PC-3 (cell line): ENCODE measurements around the gene SRPX2. TPM values are rescaled to one million over a fixed set of nuclear protein-coding genes. Genes with fewer than 3 reads are reported as not detected.
A peak's percentile ranks its signal among the peaks of the same experiment; 100 is the strongest.

Experiments
- ATAC-seq: fragments of 200-7000 bp; cut with Tn5 transposase; 2 replicates; pipeline ENCODE4 v1.9.1; 2020; ENCODE audit warnings: mild to moderate bottlenecking, moderate library complexity
- BruUV-seq: library from RNA; stranded (reverse); fragments of 400-500 nt; replicated peaks from 2 replicates; lab custom pipeline; 2021; lab: Mats Ljungman, UMichigan
- CTCF ChIA-PET: fragments of 300-600 bp; sonication (Branson Sonifier 250); formaldehyde crosslinking; loops from one replicate; lab custom pipeline; 2022; ENCODE audit warnings: antibody characterized with exemption; lab: Charles Lee
- POLR2A ChIA-PET: fragments of 300-600 bp; sonication (Branson Sonifier 250); formaldehyde crosslinking; loops from one replicate; lab custom pipeline; 2022; ENCODE audit warnings: antibody characterized with exemption; ENCODE audit not compliant: unreplicated experiment; lab: Charles Lee
- DNase-seq: peaks from one replicate; pipeline ENCODE4 v3.0.0-alpha.2; 2015
- H2AFZ ChIP-seq: fragments of 300-600 bp; sonication (generic); 2 replicates; pipeline ENCODE4 v1.6.0; 2016; ENCODE audit warnings: antibody characterized with exemption, low read length
- H3F3A ChIP-seq: fragments of 300-600 bp; sonication (generic); one replicate; pipeline ENCODE4 v1.6.0; 2017; ENCODE audit warnings: antibody characterized with exemption, low read length, control low read depth, mild to moderate bottlenecking; ENCODE audit not compliant: unreplicated experiment
- H3K27ac ChIP-seq: fragments of 300-600 bp; sonication (generic); 2 replicates; pipeline ENCODE4 v1.5.1; 2016; ENCODE audit warnings: mild to moderate bottlenecking, low read length
- H3K27me3 ChIP-seq: fragments of 300-600 bp; sonication (generic); 2 replicates; pipeline ENCODE4 v1.6.1; 2016; ENCODE audit warnings: low read length, mixed read lengths
- H3K36me3 ChIP-seq: fragments of 300-600 bp; sonication (generic); 2 replicates; pipeline ENCODE4 v1.6.1; 2016; ENCODE audit warnings: low read depth, mixed run types, low read length, mixed read lengths
- H3K4me1 ChIP-seq: fragments of 300-600 bp; sonication (generic); 2 replicates; pipeline ENCODE4 v1.5.1; 2016; ENCODE audit warnings: low read length; ENCODE audit not compliant: insufficient read depth
- H3K4me2 ChIP-seq: fragments of 300-600 bp; sonication (generic); 2 replicates; pipeline ENCODE4 v1.6.0; 2016; ENCODE audit warnings: low read length
- H3K4me3 ChIP-seq: fragments of 300-600 bp; sonication (generic); 2 replicates; pipeline ENCODE4 v1.5.1; 2016; ENCODE audit warnings: mild to moderate bottlenecking, low read length, mixed read lengths
- H3K79me2 ChIP-seq: fragments of 300-600 bp; sonication (generic); 2 replicates; pipeline ENCODE4 v1.6.1; 2017; ENCODE audit warnings: low read length, mixed read lengths
- H3K9ac ChIP-seq: fragments of 300-600 bp; sonication (generic); 2 replicates; pipeline ENCODE4 v1.6.0; 2016; ENCODE audit warnings: mild to moderate bottlenecking, low read length
- H3K9me2 ChIP-seq: fragments of 300-600 bp; sonication (generic); replicated peaks from 2 replicates; pipeline ENCODE4 v1.6.1; 2016; ENCODE audit warnings: mixed run types, low read length, mixed read lengths
- H3K9me3 ChIP-seq: fragments of 300-600 bp; sonication (generic); 2 replicates; pipeline ENCODE4 v1.6.1; 2016; ENCODE audit warnings: low read length, mixed read lengths
- H4K20me1 ChIP-seq: fragments of 300-600 bp; sonication (generic); 2 replicates; pipeline ENCODE4 v1.6.1; 2016; ENCODE audit warnings: low read length, mixed read lengths
- CTCF ChIP-seq: fragments of 300-600 bp; sonication (generic); conservative IDR thresholded peaks from 2 replicates; pipeline ENCODE4 v1.5.1; 2017; ENCODE audit warnings: antibody characterized with exemption, low read depth, mild to moderate bottlenecking, low read length
- EZH2 ChIP-seq: fragments of 300-600 bp; sonication (generic); IDR thresholded peaks from one replicate; pipeline ENCODE4 v1.6.1; 2017; ENCODE audit warnings: antibody characterized with exemption, mild to moderate bottlenecking, low read length; ENCODE audit not compliant: unreplicated experiment
- EZH2phosphoT487 ChIP-seq: fragments of 300-600 bp; sonication (generic); IDR thresholded peaks from 2 replicates; pipeline ENCODE4 v1.6.1; 2018; ENCODE audit warnings: mild to moderate bottlenecking, antibody characterized with exemption, low read length, borderline replicate concordance
- intact Hi-C: fragments of 100-400 bp; cut with micrococcal nuclease; formaldehyde crosslinking; loops from 2 replicates; pipeline ENCODE4 v1.9.0; 2023
- total RNA-seq: library from RNA; depleted of rRNA; stranded (reverse); fragments of >200 nt; gene quantifications from 2 replicates; pipeline ENCODE4 v1.2.3, GENCODE V29; 2014

SRPX2 gene
- total RNA-seq, 1 experiment from 2014 or later: 12.2 TPM

GRCh38 chrX:100695991-100696390, 52.0 kb downstream of the SRPX2 start:
- POLR2A ChIA-PET: no interaction called here
- no peaks in the 10 kb centered on the region for H4K20me1 ChIP-seq
- H3K4me1 ChIP-seq: peaks cover 19% of the 10 kb centered on the region
- no peak overlapping the region for H2AFZ ChIP-seq
- H3K27ac ChIP-seq: peak overlapping the region; percentile 76
- no peaks in the 10 kb centered on the region for H3K79me2 ChIP-seq
- H3K9ac ChIP-seq: peak overlapping the region; percentile 38; the same call in 1 of the 2 replicates
- no peaks in the 10 kb centered on the region for H3K9me2 ChIP-seq
- no peaks in the 10 kb centered on the region for H3K27me3 ChIP-seq
- no peaks in the 10 kb centered on the region for H3K9me3 ChIP-seq
- peak; percentile 53 for ATAC-seq
- no peaks in the 10 kb centered on the region for H3F3A ChIP-seq
- intact Hi-C loops: loop anchor here (5.0 kb wide), 1 partner anchor 51 kb away; no protein-coding TSS in a partner anchor
- no peaks in the 10 kb centered on the region for H3K36me3 ChIP-seq
- BruUV-seq: no TSS peak
- CTCF ChIA-PET: interaction anchor here (0.6 to 0.9 kb wide), 2 partner anchors 25 to 73 kb away, joined by 4 to 9 read pairs; no protein-coding TSS in a partner anchor
- DNase-seq: peak; percentile 69
- TF ChIP-seq EZH2phosphoT487 (no peak), EZH2 (no peak), CTCF (no peak)
- H3K4me2 ChIP-seq: peak overlapping the region; percentile 30; the same call in 1 of the 2 replicates
- no peak overlapping the region for H3K4me3 ChIP-seq

GRCh38 chrX:100696699-100697351, 52.8 kb downstream of the SRPX2 start:
- TF ChIP-seq CTCF (no peak), EZH2phosphoT487 (no peak)
- no TSS peak for BruUV-seq
- CTCF ChIA-PET: interaction anchor here (0.6 kb wide), 1 partner anchor 26 kb away, joined by 9 read pairs; no protein-coding TSS in a partner anchor
- Histone ChIP-seq H3F3A (no peaks in the 10 kb centered on the region), H3K9me3 (no peaks in the 10 kb centered on the region), H3K36me3 (no peaks in the 10 kb centered on the region), H3K79me2 (no peaks in the 10 kb centered on the region), H3K4me2 (no peak overlapping the region), H3K27me3 (no peaks in the 10 kb centered on the region), H2AFZ (no peak overlapping the region), H3K4me1 (peaks cover 19% of the 10 kb centered on the region), H3K27ac (peak overlapping the region; percentile 38), H4K20me1 (no peaks in the 10 kb centered on the region), H3K9ac (no peak overlapping the region), H3K4me3 (no peak overlapping the region), H3K9me2 (no peaks in the 10 kb centered on the region)
- no peak for DNase-seq
- POLR2A ChIA-PET: no interaction called here
- intact Hi-C loops: loop anchor here (5.0 kb wide), 1 partner anchor 50 kb away; no protein-coding TSS in a partner anchor
- ATAC-seq: no peak

- POLR2A ChIA-PET: no interaction called here
- BruUV-seq: no TSS peak
- H3K36me3 ChIP-seq: no peaks in the 10 kb centered on the region
- no peak overlapping the region for H3K9ac ChIP-seq
- no peak overlapping the region for H3K27ac ChIP-seq
- intact Hi-C loops: loop anchor here (5.0 kb wide), 1 partner anchor 49 kb away; no protein-coding TSS in a partner anchor
- H3K4me1 ChIP-seq: peaks cover 19% of the 10 kb centered on the region
- H3K27me3 ChIP-seq: no peaks in the 10 kb centered on the region
- H3K4me3 ChIP-seq: no peak overlapping the region
- no peak overlapping the region for H3K4me2 ChIP-seq
- TF ChIP-seq EZH2phosphoT487: no peak
- TF ChIP-seq CTCF: no peak
- TF ChIP-seq EZH2: no peak
- H3K79me2 ChIP-seq: no peaks in the 10 kb centered on the region
- H4K20me1 ChIP-seq: no peaks in the 10 kb centered on the region
- ATAC-seq (no peak), DNase-seq (no peak)
- no peaks in the 10 kb centered on the region for H3K9me3 ChIP-seq
- CTCF ChIA-PET: no interaction called here
- H3F3A ChIP-seq: no peaks in the 10 kb centered on the region
- no peaks in the 10 kb centered on the region for H3K9me2 ChIP-seq
- no peak overlapping the region for H2AFZ ChIP-seq
These were observed 54.6 kb downstream of the SRPX2 start for GRCh38 chrX:100698551-100698950.
